Measurements from ENCODE around the gene NSDHL.

- TF ChIP-seq POLR2A (IDR thresholded peaks at IDR 0.05; ENCODE audit: low read depth, low read length) (no peak), POLR2AphosphoS5 (IDR thresholded peaks at IDR 0.05; ENCODE audit: low read depth, low read length) (no peak), TAF1 (IDR thresholded peaks at IDR 0.05; ENCODE audit: low read depth, low read length) (no peak)
Measured at GRCh38 chrX:152869972-152870371, 39.1 kb downstream of the NSDHL start.
